Hepatocyte (in vitro differentiated cells): ENCODE results near the gene VWA3A. TPM values are rescaled to one million over a fixed set of nuclear protein-coding genes. Genes with fewer than 3 reads are reported as not detected.
"Not testable (repeated sequence)": the region's sequence is repeated elsewhere in the genome, so short reads cannot be mapped to it uniquely, and the experiment has no call there.

Experiments used
- DNase-seq: peaks from one replicate; pipeline ENCODE4 v3.0.0-alpha.2; 2016; ENCODE audit warnings: low spot score
- H2AFZ ChIP-seq: fragments of 200-600 bp; sonication (generic); 2 replicates; pipeline ENCODE4 v1.6.0; 2016; ENCODE audit warnings: antibody characterized with exemption, mild to moderate bottlenecking
- H3K27ac ChIP-seq: fragments of 200-600 bp; sonication (generic); 2 replicates; pipeline ENCODE4 v1.5.1; 2016; ENCODE audit warnings: mild to moderate bottlenecking
- H3K27me3 ChIP-seq: fragments of 200-600 bp; sonication (generic); 2 replicates; pipeline ENCODE4 v1.6.1; 2016
- H3K36me3 ChIP-seq: fragments of 200-600 bp; sonication (generic); replicated peaks from 2 replicates; pipeline ENCODE4 v1.5.1; 2016; ENCODE audit warnings: low read depth; ENCODE audit not compliant: insufficient read depth
- H3K4me1 ChIP-seq: fragments of 200-600 bp; sonication (generic); 2 replicates; pipeline ENCODE4 v1.5.1; 2016; ENCODE audit warnings: mild to moderate bottlenecking, moderate library complexity; ENCODE audit not compliant: insufficient read depth
- H3K4me2 ChIP-seq: fragments of 200-600 bp; sonication (generic); 2 replicates; pipeline ENCODE4 v1.6.0; 2016
- H3K4me3 ChIP-seq: fragments of 200-600 bp; sonication (generic); 2 replicates; pipeline ENCODE4 v1.5.1; 2016; ENCODE audit warnings: mild to moderate bottlenecking
- H3K79me2 ChIP-seq: fragments of 200-600 bp; sonication (generic); 2 replicates; pipeline ENCODE4 v1.6.0; 2017; ENCODE audit warnings: mild to moderate bottlenecking
- H3K9me2 ChIP-seq: fragments of 200-600 bp; sonication (generic); replicated peaks from 2 replicates; pipeline ENCODE4 v1.6.0; 2017; ENCODE audit warnings: mild to moderate bottlenecking; ENCODE audit not compliant: insufficient read depth
- H3K9me3 ChIP-seq: fragments of 200-600 bp; sonication (generic); 2 replicates; pipeline ENCODE4 v1.5.1; 2016; ENCODE audit warnings: low read depth, mild to moderate bottlenecking
- H4K20me1 ChIP-seq: fragments of 200-600 bp; sonication (generic); 2 replicates; pipeline ENCODE4 v1.6.0; 2016; ENCODE audit warnings: mild to moderate bottlenecking; ENCODE audit not compliant: insufficient read depth, poor library complexity, severe bottlenecking
- EZH2 ChIP-seq: fragments of 200-600 bp; sonication (generic); IDR thresholded peaks from 2 replicates; pipeline ENCODE4 v1.6.1; 2016; ENCODE audit warnings: antibody characterized with exemption, mild to moderate bottlenecking, borderline replicate concordance
- EZH2phosphoT487 ChIP-seq: fragments of 200-600 bp; sonication (generic); IDR thresholded peaks from one replicate; pipeline ENCODE4 v1.6.1; 2018; ENCODE audit warnings: antibody characterized with exemption, mild to moderate bottlenecking, low read depth, moderate library complexity; ENCODE audit not compliant: unreplicated experiment, severe bottlenecking
- WGBS: methylation state at CpG from one replicate; pipeline ENCODE4 v1.1.6; 2016; ENCODE audit warnings: low lambda C conversion rate; ENCODE audit errors: missing lambda C conversion rate; 5-methylcytosine and 5-hydroxymethylcytosine counted together
- polyA plus RNA-seq: library from polyadenylated mRNA; unstranded; fragments of >200 nt; fragmentation: Nextera tagmentation; extraction: Ambion mirVana; gene quantifications from 2 replicates; pipeline ENCODE4 v1.2.1, GENCODE V29; 2016
- total RNA-seq: library from RNA; depleted of rRNA; stranded (reverse); fragments of >200 nt; gene quantifications from 2 replicates; pipeline ENCODE4 v1.2.3, GENCODE V29; 2014
- TF ChIP-seq, protein P1 (sequence below): fragments of 200-600 bp; sonication (generic); IDR thresholded peaks from 2 replicates; pipeline ENCODE4 v1.5.1; 2016; ENCODE audit warnings: antibody characterized with exemption, mild to moderate bottlenecking; ENCODE audit not compliant: poor library complexity

The VWA3A gene
- total and polyA plus RNA-seq, 2 experiments from 2014 or later = 0.03 TPM; not detected in 1

DNA sequence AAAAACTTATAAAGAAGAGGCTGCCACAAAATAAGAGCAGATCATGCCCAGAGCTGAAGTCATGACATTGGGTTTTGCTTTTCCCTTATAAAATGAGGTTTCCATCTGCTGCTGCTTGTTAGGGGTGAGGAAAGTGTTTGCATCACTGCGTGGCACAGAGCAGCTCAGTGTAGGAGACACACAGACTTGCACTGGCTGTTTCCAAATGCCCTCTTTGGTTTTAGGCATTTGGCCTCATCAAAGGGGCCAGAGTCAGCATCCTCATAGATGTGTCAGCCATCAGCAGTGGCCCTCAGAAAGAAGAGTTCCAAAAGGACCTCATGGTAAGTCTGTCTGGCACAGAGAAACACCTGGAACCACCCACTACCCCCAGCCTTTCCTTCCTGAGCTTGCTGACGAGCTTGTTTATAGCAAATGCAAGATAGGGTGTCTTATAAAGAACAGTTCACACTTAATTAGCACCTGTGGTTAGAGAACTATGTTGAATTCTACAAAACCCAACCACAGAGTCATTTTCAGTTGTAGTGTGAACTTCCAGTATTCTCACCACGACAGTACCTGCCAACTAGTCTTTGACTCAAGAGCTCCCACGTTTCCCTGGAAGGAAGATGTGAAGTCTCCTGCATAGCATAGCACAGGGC, 17.0 kb downstream of the VWA3A start:
- Histone ChIP-seq H3K27me3 (peaks cover 17% of the 10 kb centered on the region), H3K9me2 (no peaks in the 10 kb centered on the region), H3K4me3 (no peak overlapping the region), H3K27ac (no peak overlapping the region), H3K4me2 (no peak overlapping the region), H4K20me1 (no peaks in the 10 kb centered on the region), H2AFZ (no peak overlapping the region), H3K36me3 (no peaks in the 10 kb centered on the region), H3K79me2 (no peaks in the 10 kb centered on the region), H3K4me1 (no peaks in the 10 kb centered on the region), H3K9me3 (no peaks in the 10 kb centered on the region)
- TF ChIP-seq EZH2 (no peak), EZH2phosphoT487 (no peak)
- TF ChIP-seq, protein P1, sequence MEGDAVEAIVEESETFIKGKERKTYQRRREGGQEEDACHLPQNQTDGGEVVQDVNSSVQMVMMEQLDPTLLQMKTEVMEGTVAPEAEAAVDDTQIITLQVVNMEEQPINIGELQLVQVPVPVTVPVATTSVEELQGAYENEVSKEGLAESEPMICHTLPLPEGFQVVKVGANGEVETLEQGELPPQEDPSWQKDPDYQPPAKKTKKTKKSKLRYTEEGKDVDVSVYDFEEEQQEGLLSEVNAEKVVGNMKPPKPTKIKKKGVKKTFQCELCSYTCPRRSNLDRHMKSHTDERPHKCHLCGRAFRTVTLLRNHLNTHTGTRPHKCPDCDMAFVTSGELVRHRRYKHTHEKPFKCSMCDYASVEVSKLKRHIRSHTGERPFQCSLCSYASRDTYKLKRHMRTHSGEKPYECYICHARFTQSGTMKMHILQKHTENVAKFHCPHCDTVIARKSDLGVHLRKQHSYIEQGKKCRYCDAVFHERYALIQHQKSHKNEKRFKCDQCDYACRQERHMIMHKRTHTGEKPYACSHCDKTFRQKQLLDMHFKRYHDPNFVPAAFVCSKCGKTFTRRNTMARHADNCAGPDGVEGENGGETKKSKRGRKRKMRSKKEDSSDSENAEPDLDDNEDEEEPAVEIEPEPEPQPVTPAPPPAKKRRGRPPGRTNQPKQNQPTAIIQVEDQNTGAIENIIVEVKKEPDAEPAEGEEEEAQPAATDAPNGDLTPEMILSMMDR = no peak
- WGBS = 52% methylated on average over 4 of the region's 4 CpGs
- no peak for DNase-seq

- not testable (repeated sequence) for H2AFZ ChIP-seq, H3K79me2 ChIP-seq, H3K4me1 ChIP-seq, H4K20me1 ChIP-seq, H3K4me3 ChIP-seq, H3K36me3 ChIP-seq, H3K9me3 ChIP-seq, DNase-seq, H3K4me2 ChIP-seq, H3K9me2 ChIP-seq, H3K27ac ChIP-seq
- H3K27me3 ChIP-seq = peaks cover 17% of the 10 kb centered on the region
- 86% methylated on average over 5 of the region's 5 CpGs for WGBS
Observed at GRCh38 chr16:22111629-22112028, 19.3 kb downstream of the VWA3A start.

- Histone ChIP-seq H3K9me2 (no peaks in the 10 kb centered on the region), H4K20me1 (no peaks in the 10 kb centered on the region), H3K36me3 (no peaks in the 10 kb centered on the region), H3K27me3 (no peaks in the 10 kb centered on the region), H3K79me2 (no peaks in the 10 kb centered on the region), H3K4me1 (no peaks in the 10 kb centered on the region), H3K9me3 (no peaks in the 10 kb centered on the region), H3K27ac (no peak overlapping the region), H3K4me3 (no peak overlapping the region), H3K4me2 (no peak overlapping the region), H2AFZ (no peak overlapping the region)
- no peak for DNase-seq
- 85% methylated on average over 2 of the region's 2 CpGs for WGBS
- TF ChIP-seq EZH2phosphoT487 (no peak), EZH2 (no peak)
- TF ChIP-seq, protein P1 = no peak
Observed at GRCh38 chr16:22116095-22116700, 23.9 kb downstream of the VWA3A start.

DNA sequence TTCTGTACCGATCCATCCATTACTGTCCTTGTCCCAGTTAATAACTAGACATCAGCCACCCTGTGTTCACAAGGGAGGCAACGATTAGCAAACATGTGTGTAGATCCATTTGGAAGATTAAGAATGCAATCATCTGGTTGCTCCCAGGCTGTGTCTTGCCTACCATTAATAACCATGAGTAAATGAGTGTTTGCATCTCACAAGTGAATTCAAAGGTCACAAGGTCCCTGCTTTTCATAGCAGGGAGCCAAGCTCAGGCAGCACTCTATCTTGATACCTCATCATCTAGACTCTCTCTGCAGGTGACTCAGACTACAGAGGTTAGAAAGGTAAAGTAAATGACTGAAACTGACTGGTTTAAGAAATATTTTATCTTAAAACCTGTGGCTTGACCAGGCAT, 25.3 kb downstream of the VWA3A start:
- TF ChIP-seq EZH2 = no peak
- TF ChIP-seq, protein P1 = no peak
- no peaks in the 10 kb centered on the region for H3K9me3 ChIP-seq
- peak; percentile 17 for DNase-seq
- 77% methylated on average over 2 of the region's 2 CpGs for WGBS
- H3K4me2 ChIP-seq = no peak overlapping the region
- H3K4me3 ChIP-seq = no peak overlapping the region
- no peaks in the 10 kb centered on the region for H4K20me1 ChIP-seq
- H3K79me2 ChIP-seq = no peaks in the 10 kb centered on the region
- no peaks in the 10 kb centered on the region for H3K4me1 ChIP-seq
- H3K36me3 ChIP-seq = no peaks in the 10 kb centered on the region
- H2AFZ ChIP-seq = no peak overlapping the region
- H3K27me3 ChIP-seq = no peaks in the 10 kb centered on the region
- H3K9me2 ChIP-seq = no peaks in the 10 kb centered on the region
- no peak overlapping the region for H3K27ac ChIP-seq
